Left colon (tissue), 2 donors: ENCODE results near the gene ATP6V0A1. TPM values are rescaled to one million over a fixed set of nuclear protein-coding genes. Genes with fewer than 3 reads are reported as not detected.
"Not testable (repeated sequence)": the region's sequence is repeated elsewhere in the genome, so short reads cannot be mapped to it uniquely, and the experiment has no call there.

ENCODE experiments used
- ATAC-seq: fragments of 200-7000 bp; cut with Tn5 transposase; one replicate; pipeline ENCODE4 v1.9.1; 2020; ENCODE audit warnings: mild to moderate bottlenecking, moderate library complexity
- DNase-seq, 2 donors: peaks; one replicate each; pipeline ENCODE4 v3.0.0-alpha.2; 2020
- intact Hi-C, 2 donors: fragments of 100-400 bp; cut with DNase I in 1 of 2; cut with micrococcal nuclease in 1 of 2; formaldehyde crosslinking; loops; one replicate each; pipeline versions ENCODE4 v1.11.2 to v1.14.0; 2022; cut with DNase I, micrococcal nuclease
- long read RNA-seq: library from polyadenylated mRNA; unstranded; transcript quantifications from one replicate; pipeline ENCODE4 v2.0.0, GENCODE V29; 2021
- total RNA-seq, 2 donors: library from RNA; stranded (reverse); fragmentation: NEBNext Ultra II Directional; extraction: Animal tissue kit (Norgen Biotek cat#: 25700); gene quantifications; one replicate each; pipeline ENCODE4 v1.2.1, GENCODE V29; 2021
- donor health status: DM: no; HTN: no; CAD: no.
- donor health status: DM: yes; HTN: yes; CAD: no.

The ATP6V0A1 gene
- 10 to 100 TPM; 92.6 to 96.2 TPM for total RNA-seq
- long read RNA-seq, full-length matches to known transcripts = 11 of 12 reads
- long read RNA-seq, partial matches to known transcripts = 1 of 12 reads
- long read RNA-seq, other reads (novel, unspliced or antisense) = 0 of 12 reads

- ATAC-seq = peak; percentile 97
- peak; percentile 93 to 97 for DNase-seq
- intact Hi-C loops = no loop called here
These were observed at the start of gene ATP6V0A1 for GRCh38 chr17:42458497-42459255. Gene ATP6V0A1, plus strand, starts transcription at chr17:42458878. Its CDS starts 2,017 bp downstream, at chr17:42460895.

DNA sequence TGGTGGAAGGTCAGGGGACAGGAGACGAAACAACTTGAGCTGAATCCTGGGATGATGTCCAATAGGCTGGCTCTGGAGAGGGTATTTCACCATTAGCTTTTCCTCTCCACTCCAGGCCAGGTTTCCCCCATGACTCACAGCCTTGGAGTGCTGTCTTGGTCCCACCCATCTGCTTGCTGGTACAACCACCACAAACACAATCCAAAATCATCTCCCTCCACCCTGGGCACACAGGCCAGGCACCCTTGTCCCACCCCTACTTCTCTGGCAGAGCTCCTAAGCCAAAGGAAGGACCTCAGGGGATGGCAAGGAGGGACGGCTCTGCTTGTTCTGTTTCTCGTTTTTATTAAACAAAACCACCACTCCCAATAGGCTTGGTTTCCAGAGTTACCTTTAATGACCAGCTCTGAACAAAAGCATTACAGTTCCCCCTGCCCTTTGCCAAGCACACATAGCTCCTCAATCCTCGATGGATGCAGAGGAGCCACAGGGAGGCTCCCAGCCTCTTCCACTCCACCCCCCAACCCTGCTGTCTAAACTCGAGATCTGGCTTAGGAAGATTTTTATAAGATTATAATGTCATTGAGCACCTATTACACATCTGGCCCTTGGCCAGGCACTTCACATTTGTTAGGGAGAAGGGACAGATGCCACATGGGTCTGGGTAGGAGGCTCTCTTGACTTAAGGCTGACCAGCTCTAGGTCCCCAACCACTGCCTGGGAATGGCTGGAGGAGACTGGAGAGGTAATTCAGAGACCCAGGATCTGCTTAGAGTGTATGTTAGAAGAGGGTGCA, 49.0 kb upstream of the ATP6V0A1 start:
- DNase-seq = peak in 1 of 2 donors; percentile 53
- no peak for ATAC-seq
- intact Hi-C loops = loop anchor here in 1 of 2 donors (10.0 kb wide), 1 partner anchor 95 kb away; no protein-coding TSS in a partner anchor

- no peak for ATAC-seq
- intact Hi-C loops = no loop called here
- DNase-seq = no peak
These were observed 48.4 kb upstream of the ATP6V0A1 start for GRCh38 chr17:42410319-42410685.

DNA sequence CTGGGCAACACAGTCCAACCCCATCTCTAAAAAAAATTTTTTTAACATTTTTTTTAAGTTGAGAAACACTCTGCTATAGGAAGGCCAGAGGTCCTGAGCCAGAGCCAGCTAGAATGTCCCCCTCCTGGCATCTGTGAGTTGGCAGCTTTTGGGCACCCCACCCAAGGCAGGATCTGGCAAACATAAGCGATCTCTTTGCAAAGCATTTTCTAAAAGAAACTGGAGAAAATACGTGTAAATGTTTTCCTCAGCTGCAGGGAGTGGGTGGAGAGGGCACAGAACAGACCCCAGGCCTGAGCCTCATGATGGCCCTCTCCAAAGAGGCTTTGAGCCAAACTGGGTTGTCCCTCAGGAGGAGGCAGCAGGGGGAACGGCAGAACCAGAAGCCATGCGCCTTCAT, 47.3 kb upstream of the ATP6V0A1 start:
- ATAC-seq (no peak), DNase-seq (no peak)
- intact Hi-C loops = no loop called here

DNA sequence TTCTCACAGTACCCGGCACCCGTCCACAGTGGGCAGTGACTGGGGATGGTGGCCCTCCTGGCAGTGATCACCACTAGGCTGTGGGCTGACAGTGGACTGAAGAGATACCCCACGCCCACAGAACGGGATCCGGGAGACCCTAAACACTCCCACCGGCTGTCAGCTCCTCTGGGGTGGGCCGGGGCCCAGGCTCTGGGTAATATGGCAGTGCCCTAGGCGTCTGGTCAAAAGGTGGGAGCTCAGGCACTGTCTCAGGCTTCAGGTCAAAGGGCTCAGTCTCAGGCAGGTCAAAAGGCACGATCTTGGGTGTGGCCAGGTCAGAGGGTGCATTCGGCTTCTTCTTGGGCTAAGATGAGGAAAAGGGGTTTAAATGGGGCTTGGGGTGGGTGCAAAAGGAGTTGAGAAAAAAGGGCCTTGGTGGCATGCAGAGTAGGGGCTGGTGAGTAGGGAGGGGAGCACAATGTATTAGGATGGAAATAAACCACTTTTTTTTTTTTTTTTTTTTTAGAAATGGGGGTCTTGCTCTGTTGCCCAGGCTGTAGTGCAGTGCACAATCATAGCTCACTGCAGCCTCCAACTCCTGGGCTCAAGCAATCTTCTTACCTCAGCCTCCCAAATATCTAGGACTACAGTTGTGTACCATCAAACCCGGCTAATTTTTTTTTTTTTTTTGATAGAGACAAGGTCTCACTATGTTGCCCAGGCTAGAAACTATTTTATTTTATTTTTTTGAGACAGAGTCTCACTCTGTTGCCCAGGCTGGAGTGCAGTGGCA, 46.6 kb upstream of the ATP6V0A1 start:
- intact Hi-C loops = no loop called here
- ATAC-seq (no peak), DNase-seq (peak in 1 of 2 donors; percentile 16)

GRCh38 chr17:42413464-42414040, 45.1 kb upstream of the ATP6V0A1 start:
- ATAC-seq (no peak), DNase-seq (peak in 1 of 2 donors; percentile 7)
- intact Hi-C loops = no loop called here

- DNase-seq = no peak
- intact Hi-C loops = no loop called here
- ATAC-seq = no peak
These were observed 43.8 kb upstream of the ATP6V0A1 start for GRCh38 chr17:42414704-42415409.

DNA sequence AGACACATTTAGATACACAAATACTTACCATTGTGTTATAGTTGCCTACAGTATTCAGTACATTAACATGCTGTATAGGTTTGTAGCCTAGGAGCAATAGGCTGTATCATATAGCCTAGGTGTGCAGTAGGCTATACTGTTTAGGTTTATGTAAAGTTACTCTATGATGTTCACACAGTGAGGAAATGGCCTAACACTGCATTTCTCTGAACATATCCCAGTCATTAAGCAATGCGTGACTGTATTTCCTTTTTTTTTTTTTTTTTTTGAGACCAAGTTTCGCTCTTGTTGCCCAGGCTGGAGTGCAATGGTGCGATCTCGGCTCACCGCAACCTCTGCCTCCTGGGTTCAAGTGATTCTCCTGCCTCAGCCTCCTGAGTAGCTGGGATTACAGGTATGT, 40.7 kb upstream of the ATP6V0A1 start:
- DNase-seq, ATAC-seq, intact Hi-C loops: not testable (repeated sequence)

- intact Hi-C loops = loop anchor here in 1 of 2 donors (10.0 kb wide), 1 partner anchor 104 kb away; no protein-coding TSS in a partner anchor
- ATAC-seq (no peak), DNase-seq (no peak)
These were observed 37.6 kb upstream of the ATP6V0A1 start for GRCh38 chr17:42421136-42421506.

DNA sequence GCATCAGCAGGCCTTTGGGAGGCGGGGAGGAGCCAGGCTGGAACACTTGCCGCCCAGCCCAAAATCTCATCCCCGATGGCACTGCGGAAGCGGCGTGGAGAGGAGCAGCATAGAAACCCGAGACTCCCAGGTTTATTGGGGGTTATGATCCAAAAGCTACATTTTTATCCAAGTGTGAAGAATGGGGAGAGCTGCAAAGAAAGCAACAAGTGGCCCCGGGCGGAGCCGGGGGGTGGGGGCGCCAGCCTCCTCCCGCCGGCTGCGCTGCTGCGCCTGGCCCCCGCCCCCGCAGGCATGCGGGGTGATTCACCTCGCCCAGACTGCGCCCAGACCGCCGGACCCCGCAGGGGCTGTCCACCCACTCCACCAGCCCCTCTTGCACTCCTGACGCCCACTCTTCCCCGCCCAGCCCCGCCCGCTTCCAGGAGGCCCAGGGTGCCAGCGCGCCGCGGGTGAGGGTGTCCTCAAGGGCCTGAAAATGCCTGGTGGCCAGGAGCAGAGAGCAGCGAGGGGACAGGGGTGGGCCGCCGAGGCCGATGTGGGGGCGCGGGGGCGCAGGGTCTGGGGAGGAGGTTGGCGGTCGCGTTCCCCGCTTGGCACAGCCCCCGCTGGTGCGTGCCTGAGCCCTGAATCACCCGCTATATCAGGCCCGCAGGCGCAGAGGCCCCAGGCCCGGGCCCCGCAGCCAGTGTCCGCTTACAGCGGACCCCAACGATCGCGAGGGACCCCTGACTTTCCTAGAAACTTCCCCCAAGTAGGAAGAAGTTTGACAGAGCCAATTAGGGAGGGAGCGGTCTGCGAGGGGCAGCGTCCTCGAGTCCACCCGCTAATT, 37.0 kb upstream of the ATP6V0A1 start:
- DNase-seq (peak in 1 of 2 donors; percentile 35), ATAC-seq (peak; percentile 17)
- intact Hi-C loops = loop anchor here in 1 of 2 donors (10.0 kb wide), 1 partner anchor 103 kb away; no protein-coding TSS in a partner anchor

- DNase-seq (peak; percentile 33 to 47), ATAC-seq (peak; percentile 66)
- intact Hi-C loops = loop anchor here in 1 of 2 donors (10.0 kb wide), 1 partner anchor 102 kb away; no protein-coding TSS in a partner anchor
These were observed 36.2 kb upstream of the ATP6V0A1 start for GRCh38 chr17:42422412-42422957.

DNA sequence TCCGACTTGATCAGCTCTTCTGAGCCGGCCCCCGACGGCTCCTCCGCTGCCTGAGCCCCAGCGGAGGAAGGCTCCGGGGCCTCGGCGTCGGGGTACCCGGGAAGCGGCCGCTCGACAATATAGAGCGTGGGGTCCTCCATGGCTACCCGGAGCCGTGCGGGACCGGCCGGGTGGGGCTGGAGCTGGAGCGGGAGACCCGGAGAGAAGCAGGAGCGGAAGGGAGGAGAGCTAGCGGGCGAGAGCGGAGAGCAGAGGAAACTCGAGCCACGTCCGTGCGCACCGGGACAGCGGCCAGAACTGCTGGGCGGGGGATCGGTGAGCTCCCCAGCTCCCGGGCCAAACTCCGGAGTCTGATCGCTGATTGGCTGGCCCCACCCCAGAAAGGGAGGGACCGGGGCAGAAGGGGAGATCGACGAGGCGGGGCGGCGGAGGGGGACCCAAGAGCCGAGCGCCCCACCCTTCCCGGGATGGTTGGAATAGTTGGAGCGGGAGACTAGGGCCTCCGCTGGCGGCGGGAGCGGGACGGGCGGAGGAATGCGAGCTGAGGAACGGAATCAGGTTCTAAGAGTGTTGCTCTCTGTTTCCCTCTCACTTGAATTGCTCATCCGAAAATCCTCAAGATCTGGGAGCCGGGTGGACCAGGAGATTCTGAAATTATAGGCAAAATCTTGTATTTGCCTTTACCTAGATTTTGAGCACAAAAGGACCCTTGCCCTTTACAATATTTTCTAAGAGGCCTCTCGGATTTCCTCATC, 35.5 kb upstream of the ATP6V0A1 start, which contains the start of gene CAVIN1:
CAVIN1 (minus strand) TSS at position 299 of the 755 bp plus-strand sequence; CDS start at position 140, 159 bp downstream.
- DNase-seq (peak; percentile 88 to 93), ATAC-seq (peak; percentile 81)
- intact Hi-C loops = loop anchor here in 1 of 2 donors (10.0 kb wide), 1 partner anchor 102 kb away; no protein-coding TSS in a partner anchor

- intact Hi-C loops = loop anchor here in 1 of 2 donors (10.0 kb wide), 1 partner anchor 101 kb away; no protein-coding TSS in a partner anchor
- DNase-seq (no peak), ATAC-seq (no peak)
These were observed 34.9 kb upstream of the ATP6V0A1 start for GRCh38 chr17:42423766-42424165.

GRCh38 chr17:42424991-42425610, 33.6 kb upstream of the ATP6V0A1 start:
- intact Hi-C loops = loop anchor here (5.0 to 10.0 kb wide), 2 partner anchors 92 to 100 kb away; no protein-coding TSS in a partner anchor
- DNase-seq (no peak), ATAC-seq (no peak)
